Measurements from ENCODE around the gene RNF8.

GRCh38 chr6:37396571-37397180 lies 42.9 kb downstream of the RNF8 start:
- TF ChIP-seq CTCF (IDR thresholded peaks at IDR 0.05) = no peak
- no peak for TF ChIP-seq POLR2A (IDR thresholded peaks at IDR 0.05)
